Stimulated activated CD4-positive, alpha-beta T cell treated with anti-CD3 and anti-CD28 coated beads, Interleukin-12 subunit alpha, Interleukin-12 subunit beta, amount 100 ng/mL, for 4 hours (primary cell): Measurements from ENCODE around the gene PRPH.
A peak's percentile ranks its signal among the peaks of the same experiment; 100 is the strongest.
"Not testable (repeated sequence)": the region's sequence is repeated elsewhere in the genome, so short reads cannot be mapped to it uniquely, and the experiment has no call there.

Experiments used
- DNase-seq: peaks from one replicate; pipeline ENCODE4 v3.0.0-alpha.2; 2020

Gene PRPH

GRCh38 chr12:49295082-49295936, at the start of gene PRPH:
PRPH (plus strand) TSS chr12:49295147; CDS start chr12:49295201, 54 bp downstream.
- DNase-seq = no peak

- no peak for DNase-seq
Observed at GRCh38 chr12:49251357-49251756, 43.6 kb upstream of the PRPH start.

DNA sequence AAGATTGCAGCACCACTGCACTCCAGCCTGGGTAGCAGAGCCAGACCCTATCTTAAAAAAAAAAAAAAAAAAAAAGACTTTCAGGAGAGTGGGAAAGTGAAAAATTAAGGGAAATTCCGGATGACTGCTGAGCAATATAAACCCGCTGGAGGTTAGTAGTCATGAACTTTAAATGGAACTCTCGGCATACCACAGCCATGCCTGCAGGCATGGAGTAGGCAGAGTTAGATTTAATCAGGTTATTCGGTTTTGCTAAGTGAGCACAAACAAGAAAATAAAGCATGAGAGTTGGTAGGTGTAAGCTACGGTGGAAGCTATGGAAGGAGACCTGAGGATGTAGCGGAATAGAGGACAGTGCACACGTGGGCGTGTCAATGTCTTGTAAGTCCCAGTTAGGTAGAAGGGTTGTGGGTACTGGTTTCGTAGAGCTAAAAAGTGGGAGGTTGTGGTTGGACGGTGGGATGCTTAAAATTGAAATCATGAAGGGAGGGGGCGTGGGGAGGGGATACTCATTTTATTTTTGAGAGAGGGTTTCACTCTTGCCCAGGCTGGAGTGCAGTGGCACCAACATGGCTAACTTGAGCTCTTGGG, 41.8 kb upstream of the PRPH start:
- DNase-seq = no peak

DNA sequence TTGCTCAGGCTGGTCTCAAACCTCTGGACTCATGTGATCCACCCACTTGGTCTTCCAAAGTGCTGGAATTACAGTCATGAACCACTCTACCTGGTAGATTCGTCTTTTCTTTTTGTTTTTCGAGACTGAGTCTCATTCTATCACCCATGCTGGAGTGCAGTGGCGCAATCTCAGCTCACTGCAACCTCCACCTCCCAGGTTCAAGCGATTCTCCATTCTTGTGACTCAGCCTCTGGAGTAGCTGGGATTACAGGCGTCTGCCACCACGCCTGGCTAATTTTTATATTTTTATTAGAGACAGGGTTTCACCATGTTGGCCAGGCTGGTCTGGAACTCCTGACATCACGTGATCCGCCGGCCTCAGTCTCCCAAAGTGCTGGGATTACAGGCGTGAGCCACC, 39.5 kb upstream of the PRPH start:
- DNase-seq = not testable (repeated sequence)

- DNase-seq = no peak
Observed at GRCh38 chr12:49255857-49256637, 38.9 kb upstream of the PRPH start.

DNA sequence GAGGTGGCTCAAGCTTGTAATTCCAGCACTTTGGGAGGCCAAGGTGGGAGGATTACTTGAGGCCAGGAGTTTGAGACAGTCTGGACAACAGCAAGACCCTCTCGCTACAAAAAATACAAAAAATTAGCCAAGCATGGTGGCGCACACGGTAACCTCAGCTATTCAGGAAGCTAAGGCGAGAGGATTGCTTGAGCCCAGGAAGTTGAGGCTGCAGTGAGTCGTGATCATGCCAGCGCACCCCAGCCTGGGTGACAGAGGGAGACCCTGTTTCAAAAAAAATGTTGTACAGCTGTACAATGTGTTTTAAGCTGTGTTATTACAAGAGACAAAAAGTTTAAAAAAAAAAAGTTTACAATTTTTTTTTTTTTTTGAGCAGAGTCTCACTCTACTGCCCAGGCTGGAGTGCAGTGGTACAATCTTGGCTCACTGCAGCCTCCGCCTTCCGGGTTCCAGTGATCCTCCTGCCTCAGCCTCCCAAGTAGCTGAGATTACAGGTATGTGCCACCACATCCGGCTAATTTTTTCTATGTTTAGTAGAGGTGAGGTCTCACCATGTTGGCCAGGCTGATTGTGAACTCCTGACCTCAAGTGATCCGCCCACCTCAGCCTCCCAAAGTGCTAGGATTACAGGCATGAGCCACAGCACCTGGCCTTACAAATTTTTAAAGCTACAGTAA, 37.3 kb upstream of the PRPH start:
- not testable (repeated sequence) for DNase-seq

DNA sequence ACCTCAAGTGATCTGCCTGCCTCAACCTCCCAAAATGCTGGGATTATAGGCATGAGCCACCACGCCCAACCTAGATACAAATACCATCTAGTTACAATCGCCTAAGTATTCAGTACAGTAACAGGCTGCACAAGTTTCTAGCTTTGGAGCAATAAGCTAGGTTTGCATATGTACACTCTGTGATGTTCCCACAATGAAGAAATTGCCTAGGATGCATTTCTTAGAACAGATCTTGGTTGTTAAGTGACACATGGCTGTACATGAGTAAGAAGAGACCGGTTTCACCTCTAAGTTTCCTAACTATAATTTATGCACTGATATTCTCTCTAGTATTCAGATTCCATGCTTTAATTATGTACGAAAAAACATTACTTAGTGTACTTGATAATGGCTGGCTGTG, 35.5 kb upstream of the PRPH start:
- DNase-seq = no peak

DNA sequence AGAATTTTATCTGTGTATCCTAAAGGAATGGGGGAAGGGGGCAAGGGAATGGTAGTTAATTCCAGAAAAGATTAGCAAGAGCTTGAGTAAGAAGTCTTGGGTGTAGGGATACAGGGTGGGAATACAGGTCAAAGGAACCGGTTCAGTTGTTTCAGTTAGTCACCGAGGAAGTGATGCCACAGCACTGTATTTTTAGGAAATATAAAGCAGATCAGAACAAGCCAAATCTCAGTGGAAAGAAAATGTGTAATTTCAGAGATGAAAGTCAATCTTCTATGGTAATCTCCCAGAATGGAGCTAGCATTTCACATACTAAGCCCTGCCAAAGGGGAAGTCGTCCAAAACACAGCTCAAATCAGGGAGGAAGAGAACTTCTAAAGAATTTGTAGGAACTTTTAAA, 34.8 kb upstream of the PRPH start:
- DNase-seq = no peak

- no peak for DNase-seq
Observed at GRCh38 chr12:49260571-49261363, 34.2 kb upstream of the PRPH start.

DNA sequence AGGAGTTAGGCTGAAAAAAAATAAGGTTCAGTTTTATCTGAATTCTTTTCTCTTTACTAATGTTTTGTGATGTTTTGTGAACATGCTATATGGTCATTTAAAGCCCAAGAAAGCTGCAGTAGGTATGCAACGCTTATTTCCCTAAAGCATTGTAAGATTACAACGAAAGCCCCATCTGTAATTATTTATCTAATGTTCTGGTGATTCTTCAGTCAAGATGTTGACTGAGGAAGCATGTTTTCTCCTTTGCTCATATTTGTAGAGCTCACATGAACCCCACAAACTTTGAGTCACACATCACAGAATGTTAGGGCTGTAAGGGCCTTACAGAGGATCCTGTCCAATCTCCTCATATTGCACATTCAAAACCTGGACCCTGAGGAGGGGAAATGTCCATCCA, 33.2 kb upstream of the PRPH start:
- DNase-seq = no peak

GRCh38 chr12:49263400-49263763, 31.6 kb upstream of the PRPH start:
- DNase-seq = no peak

GRCh38 chr12:49264466-49264872, 30.5 kb upstream of the PRPH start:
- peak; percentile 53 for DNase-seq

- peak; percentile 90 for DNase-seq
Observed at GRCh38 chr12:49264873-49265792, 29.8 kb upstream of the PRPH start, which contains the start of gene TUBA1C. TUBA1C (plus strand) TSS chr12:49265082; CDS start chr12:49265182, 100 bp downstream.

DNA sequence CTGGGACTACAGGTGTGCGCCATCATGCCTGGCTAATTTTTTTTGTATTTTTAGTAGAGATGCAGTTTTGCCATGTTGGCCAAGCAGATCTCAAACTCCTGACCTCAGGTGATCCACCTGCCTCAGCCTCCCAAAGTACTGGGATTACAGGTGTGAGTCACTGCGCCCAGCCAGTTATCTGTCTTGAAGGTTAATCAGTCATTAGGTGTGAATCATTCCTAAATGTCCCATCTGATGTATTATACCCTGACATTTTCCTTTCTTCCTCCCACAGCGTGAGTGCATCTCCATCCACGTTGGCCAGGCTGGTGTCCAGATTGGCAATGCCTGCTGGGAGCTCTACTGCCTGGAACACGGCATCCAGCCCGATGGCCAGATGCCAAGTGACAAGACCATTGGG, 25.8 kb upstream of the PRPH start:
- DNase-seq = not testable (repeated sequence)

- DNase-seq = no peak
Observed at GRCh38 chr12:49272790-49273725, 21.9 kb upstream of the PRPH start.

DNA sequence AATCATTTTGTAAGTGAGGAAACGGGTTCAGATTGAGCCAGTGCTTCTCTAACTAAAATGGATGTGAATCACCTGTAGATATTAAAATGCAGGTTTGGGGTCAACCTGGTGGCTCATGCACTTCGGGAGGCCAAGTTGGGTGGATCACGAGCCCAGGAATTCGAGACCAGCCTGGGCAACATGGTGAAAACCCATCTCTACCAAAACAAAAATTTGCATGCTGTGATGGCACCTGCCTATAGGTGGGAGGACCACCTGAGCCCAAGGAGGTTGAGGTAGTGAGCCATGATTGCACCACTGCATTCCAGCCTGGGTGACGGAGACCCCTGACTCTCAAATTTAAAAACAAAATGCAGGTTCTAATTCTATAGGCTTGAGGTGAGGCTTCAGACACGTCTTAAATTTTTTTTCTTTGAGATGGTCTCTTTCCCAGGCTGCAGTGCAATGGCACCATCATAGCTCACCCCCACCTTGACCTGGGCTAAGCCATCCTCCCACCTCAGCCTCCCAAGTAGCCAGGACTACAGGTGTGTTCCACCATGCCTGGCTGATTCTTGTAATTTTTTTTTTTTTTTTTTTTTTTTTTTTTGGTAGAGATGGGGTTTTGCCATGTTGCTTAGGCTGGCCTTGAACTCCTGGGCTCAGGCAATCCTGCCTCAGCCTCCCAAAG, 21.1 kb upstream of the PRPH start:
- DNase-seq = no peak

DNA sequence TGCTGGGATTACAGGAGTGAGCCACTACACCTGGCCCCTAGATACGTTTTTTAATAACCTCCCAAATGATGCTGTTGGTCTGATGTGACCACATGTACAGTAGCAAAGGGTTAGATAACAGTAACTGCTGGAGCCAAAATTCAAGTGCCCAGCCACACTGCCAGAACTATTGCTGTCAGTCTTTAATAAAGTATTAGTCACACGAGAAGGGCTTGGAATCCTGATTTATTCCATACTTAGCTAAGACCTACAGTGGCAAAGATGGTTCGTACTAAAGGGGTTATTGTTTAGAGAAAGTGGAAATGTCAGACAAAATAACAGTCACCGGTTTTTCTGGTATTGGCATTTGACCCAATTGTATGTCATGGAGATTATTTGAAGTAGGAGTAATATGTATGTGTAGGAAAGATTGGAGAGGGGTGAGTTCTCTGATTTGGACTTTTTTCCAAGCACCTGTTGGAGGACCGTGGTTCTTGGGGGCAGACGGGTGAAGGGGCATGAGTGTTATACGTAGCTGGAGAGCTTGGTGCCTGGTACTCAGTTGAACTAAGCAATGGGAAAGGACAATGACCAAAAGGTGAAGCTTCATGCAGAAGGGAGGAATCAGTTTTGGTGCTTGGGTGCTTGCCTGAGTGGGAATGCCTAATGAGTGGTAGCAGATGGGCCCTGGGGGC, 20.4 kb upstream of the PRPH start:
- no peak for DNase-seq
